Measurements from ENCODE around the gene OR2C1. TPM values are rescaled to one million over a fixed set of nuclear protein-coding genes. Genes with fewer than 3 reads are reported as not detected.

OR2C1 gene
- total RNA-seq = not detected

DNA sequence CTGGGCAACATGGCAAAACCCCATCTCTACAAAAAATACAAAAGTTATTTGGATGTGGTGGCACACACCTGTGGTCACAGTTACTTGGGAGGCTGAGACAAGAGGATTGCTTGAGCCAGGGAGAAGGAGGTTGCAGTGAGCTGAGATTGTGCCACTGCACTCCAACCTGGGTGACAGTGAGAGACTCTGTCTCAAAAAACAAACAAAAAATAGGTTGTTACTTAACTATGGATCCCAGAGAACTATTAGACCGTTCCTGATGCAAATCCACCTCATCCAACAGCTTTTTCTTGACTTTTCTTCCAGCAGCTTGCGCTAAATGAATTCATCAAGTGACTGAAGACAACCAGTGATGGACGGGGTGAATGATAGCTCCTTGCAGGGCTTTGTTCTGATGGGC lies at the start of gene OR2C1:
TSS of gene OR2C1 (plus strand) at position 301 of the 400 bp plus-strand sequence. CDS start at position 353, 52 bp downstream.

DNA sequence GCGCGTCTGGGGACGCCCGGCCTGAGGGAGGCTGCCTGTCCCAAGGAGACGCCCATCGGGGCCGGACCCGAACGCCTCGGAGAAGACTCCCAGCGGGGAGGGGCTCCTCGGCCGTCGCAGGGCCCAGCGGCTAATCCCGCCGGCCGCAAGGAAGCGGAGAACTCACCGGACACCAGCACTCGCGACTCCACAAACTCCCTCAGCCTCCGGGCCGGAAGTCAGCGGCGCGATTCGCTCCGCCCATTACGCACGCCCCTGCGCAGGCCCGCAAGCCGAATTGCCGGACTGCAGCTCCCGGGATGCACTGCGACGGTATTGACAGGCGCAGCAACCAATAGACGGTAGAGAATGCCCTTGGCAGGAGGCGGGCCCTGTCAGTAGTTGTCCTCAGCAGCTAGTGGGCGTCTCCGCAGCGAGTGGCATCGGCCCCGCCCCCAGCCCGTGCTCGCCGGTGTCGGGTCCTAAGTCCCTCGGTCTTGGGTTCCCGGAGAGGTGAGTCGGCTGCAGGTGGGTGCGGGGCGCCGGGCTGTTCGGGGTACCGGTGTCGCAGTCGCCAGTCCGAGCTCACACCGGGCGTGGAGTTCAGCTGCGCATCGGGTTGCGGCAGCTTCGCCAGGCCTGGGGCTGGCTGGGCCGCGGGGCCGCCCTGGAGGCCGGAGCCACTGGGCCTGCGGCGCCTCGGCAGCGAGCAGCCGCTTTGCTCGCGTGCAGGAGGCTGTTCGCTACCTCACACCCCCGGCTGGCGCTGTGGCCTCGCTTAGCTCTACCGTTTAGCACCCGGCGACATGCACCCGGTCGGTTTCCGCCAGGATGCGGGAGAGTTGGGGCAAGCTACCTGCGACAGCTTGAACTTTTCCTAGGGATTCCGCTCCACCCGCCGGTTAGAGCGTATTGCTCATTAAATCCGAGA lies 45.3 kb downstream of the OR2C1 start, which contains the start of the genes ZNF174 and ZSCAN32:
TSS of gene ZNF174 (plus strand) at position 437 of the 910 bp plus-strand sequence. CDS start 790 bp downstream, outside the sequence.
TSS of gene ZSCAN32 (minus strand) at position 226 of the 910 bp plus-strand sequence. CDS start 3,447 bp downstream, outside the sequence.

Other genes starting within 250 kb of the OR2C1 start
- 10 to 100 TPM; 17.6 to 18.2 TPM for gene ZNF205, start 243.3 kb upstream of the OR2C1 start, total RNA-seq
- gene ZNF213, start 220.9 kb upstream of the OR2C1 start, total RNA-seq = 1 to 10 TPM; 7.0 to 7.9 TPM
- not detected for gene OR1F1, start 167.7 kb upstream of the OR2C1 start, total RNA-seq
- 10 to 100 TPM in 1 of 2 donors, 1 to 10 TPM in 1; 9.3 to 12.3 TPM for gene ZNF200, start 120.7 kb upstream of the OR2C1 start, total RNA-seq
- under 1 TPM; 0.33 to 0.34 TPM for gene MEFV, start 99.3 kb upstream of the OR2C1 start, total RNA-seq
- 10 to 100 TPM; 33.3 to 41.6 TPM for gene ZNF263, start 72.4 kb upstream of the OR2C1 start, total RNA-seq
- gene TIGD7, start 50.5 kb upstream of the OR2C1 start, total RNA-seq = 1 to 10 TPM; 2.0 to 3.8 TPM
- 10 to 100 TPM; 22.4 to 23.3 TPM for gene ZNF75A, start 50.4 kb upstream of the OR2C1 start, total RNA-seq
- gene ZSCAN32, start 45.1 kb downstream of the OR2C1 start, total RNA-seq = 10 to 100 TPM; 10.3 to 12.0 TPM
- gene ZNF174, start 45.3 kb downstream of the OR2C1 start, total RNA-seq = 10 to 100 TPM; 11.3 to 14.8 TPM
- gene ZNF597, start 87.6 kb downstream of the OR2C1 start, total RNA-seq = 1 to 10 TPM; 2.1 to 2.7 TPM
- gene NAA60, start 87.8 kb downstream of the OR2C1 start, total RNA-seq = 10 to 100 TPM; 18.9 to 23.0 TPM
- not detected for gene C16orf90, start 139.6 kb downstream of the OR2C1 start, total RNA-seq
- gene CLUAP1, start 145.1 kb downstream of the OR2C1 start, total RNA-seq = 10 to 100 TPM; 12.7 to 13.4 TPM
- gene NLRC3, start 221.5 kb downstream of the OR2C1 start, total RNA-seq = under 1 TPM; under 0.01 TPM